K562 (cell line): ENCODE results near the gene CWF19L1. TPM values are rescaled to one million over a fixed set of nuclear protein-coding genes. Genes with fewer than 3 reads are reported as not detected.

Experiments used
- ASH1L ChIP-seq: fragments of 450-650 bp; IDR thresholded peaks from 2 replicates; pipeline ENCODE4 v1.6.1; 2018; ENCODE audit warnings: borderline replicate concordance, mild to moderate bottlenecking, low read depth; ENCODE audit not compliant: partially characterized antibody
- CCNT2 ChIP-seq: IDR thresholded peaks from 2 replicates; pipeline ENCODE4 v1.6.1; 2011; ENCODE audit warnings: borderline replicate concordance, low read depth, mild to moderate bottlenecking, moderate library complexity, mixed read lengths, low read length; ENCODE audit not compliant: insufficient read length; ENCODE audit errors: extremely low read depth
- CEBPG ChIP-seq, 3 experiments: fragments of 200-800 bp in 1 of 3; sonication (Bioruptor generic) in 1 of 3; sonication (generic) in 1 of 3; formaldehyde crosslinking in 1 of 3; IDR thresholded peaks in 2 of 3; conservative IDR thresholded peaks in 1 of 3; 2 replicates each; pipeline versions ENCODE4 v1.6.1 to v1.8.0; 2016 to 2022; ENCODE audit warnings: missing compliant biosample characterization in 2 of 3, missing genetic modification characterization in 2 of 3, mild to moderate bottlenecking in 1 of 3, missing genetic modification reagents in 1 of 3
- CSDE1 ChIP-seq, 2 experiments: fragments of 450-650 bp; IDR thresholded peaks; 2 replicates each; pipeline ENCODE4 v1.6.1; 2016; ENCODE audit warnings: mild to moderate bottlenecking in 1 of 2
- FOS ChIP-seq: IDR thresholded peaks from 3 replicates; pipeline ENCODE4 v1.6.1; 2011; ENCODE audit not compliant: insufficient read length; ENCODE audit errors: extremely low read depth
- JUN ChIP-seq, 2 experiments: sonication (generic) in 1 of 2; formaldehyde crosslinking in 1 of 2; IDR thresholded peaks; 2 replicates each; pipeline versions ENCODE4 v1.6.1 to v1.8.0; 2012 to 2022; ENCODE audit warnings: borderline replicate concordance in 2 of 2, mild to moderate bottlenecking in 2 of 2, improper control_type of control experiment in 1 of 2, low read depth in 1 of 2, low read length in 1 of 2, missing genetic modification reagents in 1 of 2
- MAFK ChIP-seq: IDR thresholded peaks from 2 replicates; pipeline ENCODE4 v1.6.1; 2011; ENCODE audit warnings: low read length, improper control_type of control experiment
- MYBL2 ChIP-seq, 2 experiments: fragments of 450-650 bp in 1 of 2; sonication (generic) in 1 of 2; formaldehyde crosslinking in 1 of 2; IDR thresholded peaks; 2 replicates each; pipeline versions ENCODE4 v1.6.1 to v1.8.1; 2017 to 2022; ENCODE audit warnings: borderline replicate concordance in 1 of 2, inconsistent platforms in 1 of 2, low read depth in 1 of 2, mild to moderate bottlenecking in 1 of 2, missing genetic modification reagents in 1 of 2, moderate library complexity in 1 of 2
- NONO ChIP-seq, 2 experiments: fragments of 200-400 bp in 1 of 2; fragments of 450-650 bp in 1 of 2; formaldehyde crosslinking in 1 of 2; IDR thresholded peaks; 2 replicates each; pipeline ENCODE4 v1.6.1; 2017; ENCODE audit warnings: low read depth in 2 of 2, mild to moderate bottlenecking in 2 of 2, moderate library complexity in 2 of 2, low read length in 1 of 2
- PHF20 ChIP-seq: fragments of 450-650 bp; IDR thresholded peaks from 2 replicates; pipeline ENCODE4 v1.6.1; 2018; ENCODE audit not compliant: partially characterized antibody
- SRSF7 ChIP-seq: fragments of 200-400 bp; formaldehyde crosslinking; optimal IDR thresholded peaks from 2 replicates; pipeline ENCODE3; 2017; ENCODE audit warnings: mild to moderate bottlenecking, low read depth, low read length
- TRIM28 ChIP-seq: fragments of 450-650 bp; IDR thresholded peaks from 2 replicates; pipeline ENCODE4 v1.6.1; 2017
- ZNF274 ChIP-seq: IDR thresholded peaks from 2 replicates; pipeline ENCODE4 v1.6.1; 2011; ENCODE audit warnings: low read depth, mild to moderate bottlenecking, low read length, moderate library complexity, borderline replicate concordance
- polyA plus RNA-seq, 8 experiments: library from polyadenylated mRNA; depleted of rRNA in 4 of 8; stranded (reverse) in 5 of 8; unstranded in 3 of 8; fragments of >200 nt; fragmentation: Nextera tagmentation in 2 of 8; fragmentation: Illumina TruSeq in 1 of 8; extraction: Ambion mirVana in 2 of 8; extraction: Trizol in 1 of 8; gene quantifications; 2 replicates each; pipeline versions ENCODE4 v1.2.1 to v1.2.3, GENCODE V29; 2011 to 2014; ENCODE audit warnings: inconsistent platforms in 1 of 8, missing spikeins in 1 of 8
- total RNA-seq, 7 experiments: library from RNA; depleted of rRNA in 6 of 7; stranded (reverse); fragments of >200 nt in 6 of 7; fragmentation: Illumina TruSeq in 2 of 7; extraction: Trizol in 2 of 7; gene quantifications; 2 replicates each; pipeline versions ENCODE4 v1.2.1 to v1.2.3, GENCODE V29; 2011 to 2021; ENCODE audit warnings: low replicate concordance in 1 of 7
- TF ChIP-seq, protein P1 (sequence below): sonication (generic); formaldehyde crosslinking; IDR thresholded peaks from 2 replicates; pipeline ENCODE4 v1.8.0; 2023; ENCODE audit warnings: mild to moderate bottlenecking, missing genetic modification reagents
- TF ChIP-seq, protein P2 (sequence below): sonication (generic); formaldehyde crosslinking; IDR thresholded peaks from 2 replicates; pipeline ENCODE4 v1.5.0; 2020; ENCODE audit warnings: missing genetic modification reagents
- TF ChIP-seq, protein P3 (sequence below): fragments of 250-450 bp; sonication (Bioruptor Pico); IDR thresholded peaks from 2 replicates; pipeline ENCODE4 v1.4.0; 2020; ENCODE audit warnings: borderline replicate concordance

CWF19L1 gene
- total and polyA plus RNA-seq, 9 of the 15 experiments (the other 6 are each of a cell fraction or from before 2014, with no cell fraction given) = 19.5 to 49.9 (median 30.9) TPM

DNA sequence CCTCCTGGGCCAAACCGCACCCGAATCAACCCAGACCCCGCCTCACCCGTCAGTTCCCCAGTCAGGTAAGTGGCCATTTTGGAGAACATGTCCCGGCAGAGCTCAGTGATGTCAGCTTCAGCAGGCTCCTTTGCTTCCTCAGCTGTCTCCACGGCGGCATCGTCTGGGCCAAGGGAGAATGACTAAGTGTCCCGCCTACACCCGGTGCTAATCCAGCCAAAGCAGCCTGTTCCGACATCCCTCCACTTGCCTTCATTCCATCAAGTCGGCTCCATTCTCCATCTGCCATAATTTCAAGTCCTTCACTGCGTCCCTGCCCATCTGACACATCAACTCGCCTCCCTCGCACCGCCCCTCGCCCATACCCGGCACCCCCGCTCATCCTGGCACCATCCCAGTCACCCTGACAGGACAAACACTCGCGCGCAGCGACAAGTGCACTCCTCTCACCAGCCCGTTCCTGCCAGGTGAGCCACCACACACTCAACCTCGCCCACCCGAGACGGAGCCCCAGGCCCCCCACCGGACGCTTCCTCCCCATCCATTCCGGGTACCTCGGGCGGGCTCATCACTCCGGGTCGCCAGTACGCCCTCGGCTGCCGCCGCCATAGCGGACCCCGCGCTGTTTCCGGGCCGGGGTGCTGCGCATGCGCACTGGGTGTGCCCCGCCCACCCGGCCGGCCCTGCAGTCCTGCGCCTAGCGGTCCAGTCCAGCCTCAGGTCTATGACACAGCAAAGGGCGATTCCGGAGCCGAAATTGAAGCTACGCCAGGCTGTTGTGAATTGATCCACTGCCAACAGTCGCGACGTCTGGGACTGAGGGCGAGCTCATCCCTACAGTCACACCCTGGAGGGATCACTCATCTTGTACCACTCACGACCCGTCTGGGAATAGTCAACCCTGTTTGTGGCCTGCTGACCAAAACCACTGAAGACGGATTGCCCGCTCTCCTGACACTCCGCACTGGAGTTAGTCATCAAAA is 18.9 kb upstream of the CWF19L1 start, which contains the start of gene BLOC1S2 (continued):
- TF ChIP-seq, protein P1, sequence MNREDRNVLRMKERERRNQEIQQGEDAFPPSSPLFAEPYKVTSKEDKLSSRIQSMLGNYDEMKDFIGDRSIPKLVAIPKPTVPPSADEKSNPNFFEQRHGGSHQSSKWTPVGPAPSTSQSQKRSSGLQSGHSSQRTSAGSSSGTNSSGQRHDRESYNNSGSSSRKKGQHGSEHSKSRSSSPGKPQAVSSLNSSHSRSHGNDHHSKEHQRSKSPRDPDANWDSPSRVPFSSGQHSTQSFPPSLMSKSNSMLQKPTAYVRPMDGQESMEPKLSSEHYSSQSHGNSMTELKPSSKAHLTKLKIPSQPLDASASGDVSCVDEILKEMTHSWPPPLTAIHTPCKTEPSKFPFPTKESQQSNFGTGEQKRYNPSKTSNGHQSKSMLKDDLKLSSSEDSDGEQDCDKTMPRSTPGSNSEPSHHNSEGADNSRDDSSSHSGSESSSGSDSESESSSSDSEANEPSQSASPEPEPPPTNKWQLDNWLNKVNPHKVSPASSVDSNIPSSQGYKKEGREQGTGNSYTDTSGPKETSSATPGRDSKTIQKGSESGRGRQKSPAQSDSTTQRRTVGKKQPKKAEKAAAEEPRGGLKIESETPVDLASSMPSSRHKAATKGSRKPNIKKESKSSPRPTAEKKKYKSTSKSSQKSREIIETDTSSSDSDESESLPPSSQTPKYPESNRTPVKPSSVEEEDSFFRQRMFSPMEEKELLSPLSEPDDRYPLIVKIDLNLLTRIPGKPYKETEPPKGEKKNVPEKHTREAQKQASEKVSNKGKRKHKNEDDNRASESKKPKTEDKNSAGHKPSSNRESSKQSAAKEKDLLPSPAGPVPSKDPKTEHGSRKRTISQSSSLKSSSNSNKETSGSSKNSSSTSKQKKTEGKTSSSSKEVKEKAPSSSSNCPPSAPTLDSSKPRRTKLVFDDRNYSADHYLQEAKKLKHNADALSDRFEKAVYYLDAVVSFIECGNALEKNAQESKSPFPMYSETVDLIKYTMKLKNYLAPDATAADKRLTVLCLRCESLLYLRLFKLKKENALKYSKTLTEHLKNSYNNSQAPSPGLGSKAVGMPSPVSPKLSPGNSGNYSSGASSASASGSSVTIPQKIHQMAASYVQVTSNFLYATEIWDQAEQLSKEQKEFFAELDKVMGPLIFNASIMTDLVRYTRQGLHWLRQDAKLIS (CRISPR knock-in tag) = no peak
- TF ChIP-seq, protein P2, sequence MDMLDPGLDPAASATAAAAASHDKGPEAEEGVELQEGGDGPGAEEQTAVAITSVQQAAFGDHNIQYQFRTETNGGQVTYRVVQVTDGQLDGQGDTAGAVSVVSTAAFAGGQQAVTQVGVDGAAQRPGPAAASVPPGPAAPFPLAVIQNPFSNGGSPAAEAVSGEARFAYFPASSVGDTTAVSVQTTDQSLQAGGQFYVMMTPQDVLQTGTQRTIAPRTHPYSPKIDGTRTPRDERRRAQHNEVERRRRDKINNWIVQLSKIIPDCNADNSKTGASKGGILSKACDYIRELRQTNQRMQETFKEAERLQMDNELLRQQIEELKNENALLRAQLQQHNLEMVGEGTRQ (CRISPR knock-in tag) = no peak
- no peak for TF ChIP-seq CCNT2
- TF ChIP-seq SRSF7 = no peak
- no peak for TF ChIP-seq NONO (IDR thresholded peaks at IDR 0.05; ENCODE audit: low read depth in 2 of 2, low read length in 1 of 2)
- TF ChIP-seq, protein P3, sequence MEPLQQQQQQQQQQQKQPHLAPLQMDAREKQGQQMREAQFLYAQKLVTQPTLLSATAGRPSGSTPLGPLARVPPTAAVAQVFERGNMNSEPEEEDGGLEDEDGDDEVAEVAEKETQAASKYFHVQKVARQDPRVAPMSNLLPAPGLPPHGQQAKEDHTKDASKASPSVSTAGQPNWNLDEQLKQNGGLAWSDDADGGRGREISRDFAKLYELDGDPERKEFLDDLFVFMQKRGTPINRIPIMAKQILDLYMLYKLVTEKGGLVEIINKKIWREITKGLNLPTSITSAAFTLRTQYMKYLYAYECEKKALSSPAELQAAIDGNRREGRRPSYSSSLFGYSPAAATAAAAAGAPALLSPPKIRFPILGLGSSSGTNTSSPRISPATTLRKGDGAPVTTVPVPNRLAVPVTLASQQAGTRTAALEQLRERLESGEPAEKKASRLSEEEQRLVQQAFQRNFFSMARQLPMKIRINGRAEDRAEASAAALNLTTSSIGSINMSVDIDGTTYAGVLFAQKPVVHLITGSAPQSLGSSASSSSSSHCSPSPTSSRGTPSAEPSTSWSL = no peak
- TF ChIP-seq PHF20 = peak; percentile 82
- TF ChIP-seq CEBPG (CRISPR knock-in tag; IDR thresholded peaks at IDR 0.05) = no peak
- TF ChIP-seq CEBPG (tag; conservative IDR thresholded peaks at IDR 0.05 in 1 of 2, IDR thresholded peaks at IDR 0.05 in 1 of 2) = no peak
- TF ChIP-seq FOS = no peak
- TF ChIP-seq CSDE1 (IDR thresholded peaks at IDR 0.05) = no peak
- TF ChIP-seq MAFK = peak; percentile 51; the same call in 1 of the 2 replicates
- no peak for TF ChIP-seq ZNF274
- TF ChIP-seq MYBL2 (IDR thresholded peaks at IDR 0.05; ENCODE audit: low read depth) = no peak
- no peak for TF ChIP-seq MYBL2 (CRISPR knock-in tag; IDR thresholded peaks at IDR 0.05; ENCODE audit: borderline replicate concordance)
- no peak for TF ChIP-seq ASH1L
- no peak for TF ChIP-seq JUN (IDR thresholded peaks at IDR 0.05; ENCODE audit: borderline replicate concordance, low read depth, low read length)
- TF ChIP-seq JUN (CRISPR knock-in tag; IDR thresholded peaks at IDR 0.05; ENCODE audit: borderline replicate concordance) = peak; percentile 50; the same call in 1 of the 2 replicates
- TF ChIP-seq TRIM28 = no peak
